GM12873 (cell line): ENCODE results near the gene AXDND1.

Experiments
- CTCF ChIP-seq: IDR thresholded peaks from 2 replicates; pipeline ENCODE4 v1.5.1; 2012; ENCODE audit warnings: low read depth, mild to moderate bottlenecking, moderate library complexity, low read length, control low read depth; ENCODE audit not compliant: insufficient read depth; ENCODE audit errors: missing control alignments

The AXDND1 gene

GRCh38 chr1:179590671-179591070, 224.9 kb downstream of the AXDND1 start:
- no peak for TF ChIP-seq CTCF

GRCh38 chr1:179591253-179591591, 225.5 kb downstream of the AXDND1 start:
- no peak for TF ChIP-seq CTCF

GRCh38 chr1:179591592-179592580, 226.1 kb downstream of the AXDND1 start, which contains the start of gene TDRD5:
Gene TDRD5, plus strand, starts transcription at chr1:179591832. Its CDS starts 784 bp downstream, at chr1:179592616.
- TF ChIP-seq CTCF = no peak

- no peak for TF ChIP-seq CTCF
Observed at GRCh38 chr1:179598631-179599030, 232.9 kb downstream of the AXDND1 start.

- peak; percentile 29 for TF ChIP-seq CTCF
Observed at GRCh38 chr1:179599623-179600249, 234.0 kb downstream of the AXDND1 start.

GRCh38 chr1:179601093-179601492, 235.3 kb downstream of the AXDND1 start:
- no peak for TF ChIP-seq CTCF
